ENCODE data around the gene RFC4.
"Not testable (repeated sequence)": the region's sequence is repeated elsewhere in the genome, so short reads cannot be mapped to it uniquely, and the experiment has no call there.

RFC4 gene

DNA sequence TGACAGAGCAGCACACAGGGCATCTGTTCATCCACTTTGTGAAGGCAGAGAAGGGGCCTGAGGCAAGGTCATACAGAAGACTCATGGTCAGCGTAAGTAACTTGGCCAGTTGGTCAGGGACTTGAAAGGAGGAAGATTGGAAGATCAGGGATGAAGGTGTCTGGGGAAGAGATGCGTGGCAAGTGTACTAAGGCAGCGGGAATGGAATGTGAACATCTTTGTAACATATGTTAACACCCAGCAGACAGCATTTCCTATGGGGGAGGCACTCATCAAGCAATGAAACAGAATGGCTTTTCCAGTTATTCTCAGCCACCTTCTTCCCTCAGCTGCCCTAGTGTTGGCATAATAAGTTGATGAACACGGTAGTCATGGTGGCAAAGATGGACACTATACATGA lies 7.8 kb upstream of the RFC4 start:
- peak; percentile 47 for DNase-seq (ENCODE audit: low read depth)
- H3K4me3 ChIP-seq (ENCODE audit: low read length), result no peak overlapping the region
- TF ChIP-seq, protein P1, sequence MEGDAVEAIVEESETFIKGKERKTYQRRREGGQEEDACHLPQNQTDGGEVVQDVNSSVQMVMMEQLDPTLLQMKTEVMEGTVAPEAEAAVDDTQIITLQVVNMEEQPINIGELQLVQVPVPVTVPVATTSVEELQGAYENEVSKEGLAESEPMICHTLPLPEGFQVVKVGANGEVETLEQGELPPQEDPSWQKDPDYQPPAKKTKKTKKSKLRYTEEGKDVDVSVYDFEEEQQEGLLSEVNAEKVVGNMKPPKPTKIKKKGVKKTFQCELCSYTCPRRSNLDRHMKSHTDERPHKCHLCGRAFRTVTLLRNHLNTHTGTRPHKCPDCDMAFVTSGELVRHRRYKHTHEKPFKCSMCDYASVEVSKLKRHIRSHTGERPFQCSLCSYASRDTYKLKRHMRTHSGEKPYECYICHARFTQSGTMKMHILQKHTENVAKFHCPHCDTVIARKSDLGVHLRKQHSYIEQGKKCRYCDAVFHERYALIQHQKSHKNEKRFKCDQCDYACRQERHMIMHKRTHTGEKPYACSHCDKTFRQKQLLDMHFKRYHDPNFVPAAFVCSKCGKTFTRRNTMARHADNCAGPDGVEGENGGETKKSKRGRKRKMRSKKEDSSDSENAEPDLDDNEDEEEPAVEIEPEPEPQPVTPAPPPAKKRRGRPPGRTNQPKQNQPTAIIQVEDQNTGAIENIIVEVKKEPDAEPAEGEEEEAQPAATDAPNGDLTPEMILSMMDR (conservative IDR thresholded peaks at IDR 0.05; ENCODE audit: low read length), result no peak

DNA sequence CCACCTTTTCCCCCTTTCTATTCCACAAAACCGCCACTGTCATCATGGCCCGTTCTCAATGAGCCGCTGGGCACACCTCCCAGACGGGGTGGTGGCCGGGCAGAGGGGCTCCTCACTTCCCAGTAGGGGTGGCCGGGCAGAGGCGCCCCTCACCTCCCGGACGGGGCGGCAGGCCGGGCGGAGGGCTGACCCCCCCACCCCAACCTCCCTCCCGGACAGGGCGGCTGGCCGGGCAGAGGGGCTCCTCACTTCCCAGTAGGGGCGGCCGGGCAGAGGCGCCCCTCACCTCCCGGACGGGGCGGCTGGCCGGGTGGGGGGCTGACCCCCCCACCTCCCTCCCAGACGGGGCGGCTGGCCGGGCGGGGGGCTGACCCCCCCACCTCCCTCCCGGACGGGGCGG lies 5.0 kb upstream of the RFC4 start:
- DNase-seq (ENCODE audit: low read depth); H3K4me3 ChIP-seq (ENCODE audit: low read length): not testable (repeated sequence)

DNA sequence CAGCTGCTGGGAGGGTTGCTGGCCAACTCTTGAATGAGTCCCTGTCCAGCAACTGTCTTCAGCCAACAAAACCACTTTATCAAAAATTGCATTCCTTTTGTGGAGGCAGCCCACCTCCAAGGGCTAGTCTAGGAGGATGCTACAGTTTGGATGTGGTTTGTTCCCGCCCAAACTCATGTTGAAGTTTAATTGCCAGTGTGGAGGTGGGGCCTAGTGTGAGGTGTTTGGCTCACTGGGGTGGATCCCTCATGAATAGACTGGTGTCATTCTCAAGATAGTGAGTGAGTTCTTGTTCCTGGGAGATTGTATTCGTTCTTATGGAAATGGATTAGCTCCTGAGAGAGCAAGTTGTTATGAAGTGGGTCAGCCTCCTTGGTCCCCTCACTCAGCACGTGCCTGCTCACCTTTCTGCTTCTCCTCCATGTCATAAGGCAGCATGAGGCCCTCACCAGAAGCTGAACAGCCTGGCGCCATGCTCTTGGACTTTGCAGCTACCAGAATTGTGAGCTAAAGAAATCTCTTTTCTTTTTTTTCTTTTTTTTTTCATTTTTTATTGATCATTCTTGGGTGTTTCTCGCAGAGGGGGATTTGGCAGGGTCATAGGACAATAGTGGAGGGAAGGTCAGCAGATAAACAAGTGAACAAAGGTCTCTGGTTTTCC lies 4.2 kb upstream of the RFC4 start:
- no peak for DNase-seq (ENCODE audit: low read depth)
- TF ChIP-seq, protein P1 (conservative IDR thresholded peaks at IDR 0.05; ENCODE audit: low read length), result no peak
- H3K4me3 ChIP-seq (ENCODE audit: low read length), result no peak overlapping the region

DNA sequence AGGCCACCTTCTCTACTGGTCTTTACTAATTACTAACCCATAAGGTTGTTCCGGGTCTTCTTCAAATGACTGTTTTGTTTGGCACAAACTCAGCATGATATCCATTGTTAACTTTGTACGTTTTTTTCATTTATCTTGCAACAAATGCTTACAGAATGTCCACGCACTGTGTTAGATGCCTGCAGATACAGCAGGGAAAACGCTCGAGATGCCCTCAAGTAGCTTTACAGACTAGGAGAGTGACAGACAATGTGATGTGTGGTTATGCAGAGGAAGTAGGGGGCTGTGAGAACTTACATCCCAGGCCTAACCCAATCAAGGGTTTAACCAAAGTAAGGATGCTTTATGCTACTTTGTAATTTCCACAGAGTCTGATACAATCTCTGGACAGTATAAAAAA lies 949 bp upstream of the RFC4 start:
- DNase-seq (ENCODE audit: low read depth), result no peak
- H3K4me3 ChIP-seq (ENCODE audit: low read length), result peak overlapping the region; percentile 92
- TF ChIP-seq, protein P1 (conservative IDR thresholded peaks at IDR 0.05; ENCODE audit: low read length), result no peak

DNA sequence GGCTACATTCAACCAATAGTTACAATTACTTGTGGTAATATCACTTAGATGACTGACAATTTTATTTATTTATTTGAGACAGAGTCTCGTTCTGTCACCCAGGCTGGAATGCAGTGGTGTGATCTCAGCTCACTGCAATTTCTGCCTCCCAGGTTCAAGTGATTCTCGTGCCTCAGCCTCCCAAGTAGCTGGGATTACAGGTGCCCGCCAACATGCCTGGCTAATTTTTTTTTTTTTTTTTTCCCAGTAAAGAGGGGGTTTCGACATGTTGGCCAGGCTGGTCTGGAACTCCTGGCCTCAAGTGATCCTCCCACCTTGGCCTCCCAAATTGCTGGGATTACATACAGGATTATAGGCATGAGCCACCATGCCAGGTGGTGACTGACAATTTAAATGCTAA lies 2.8 kb downstream of the RFC4 start:
- not testable (repeated sequence) for H3K4me3 ChIP-seq (ENCODE audit: low read length); DNase-seq (ENCODE audit: low read depth)

DNA sequence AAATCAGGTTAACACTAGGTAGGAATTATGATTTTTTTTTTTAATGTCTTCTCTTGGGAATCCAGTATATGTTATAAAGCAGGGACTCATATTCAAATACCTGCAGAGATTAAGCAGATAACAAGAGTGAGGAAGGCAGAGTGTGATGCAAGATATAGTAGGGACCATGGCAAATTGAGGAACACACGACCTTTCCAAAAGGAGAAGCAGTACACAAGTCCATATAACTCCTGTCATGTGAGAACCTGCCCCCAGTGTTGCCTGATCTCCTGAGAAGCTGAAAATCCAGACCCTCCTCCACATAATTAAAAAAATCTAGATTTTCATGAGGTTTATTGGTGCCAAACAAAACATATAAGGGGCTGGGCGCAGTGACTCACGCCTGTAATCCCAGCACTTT lies 3.6 kb downstream of the RFC4 start:
- TF ChIP-seq, protein P1 (conservative IDR thresholded peaks at IDR 0.05; ENCODE audit: low read length), result no peak
- no peak for DNase-seq (ENCODE audit: low read depth)
- no peak overlapping the region for H3K4me3 ChIP-seq (ENCODE audit: low read length)

DNA sequence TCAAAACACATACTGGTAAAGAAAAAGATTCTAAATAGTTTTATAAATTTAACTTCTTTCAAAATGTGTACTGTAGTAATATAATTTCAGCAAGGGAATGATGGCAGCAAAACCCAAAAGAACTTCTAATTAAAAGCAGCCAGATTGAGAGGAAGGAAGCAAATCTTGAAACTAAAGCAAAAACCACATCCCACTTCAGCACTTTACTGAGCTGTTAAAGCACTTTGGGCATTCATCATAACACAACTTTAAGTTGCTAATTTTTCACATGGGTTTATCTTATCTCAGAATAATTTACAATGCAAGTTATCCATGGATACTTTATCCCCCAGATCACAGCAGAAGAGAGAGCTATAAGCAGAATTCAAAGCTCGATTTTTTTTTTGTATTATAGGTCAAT lies 6.0 kb downstream of the RFC4 start:
- TF ChIP-seq, protein P1 (conservative IDR thresholded peaks at IDR 0.05; ENCODE audit: low read length), result no peak
- DNase-seq (ENCODE audit: low read depth), result no peak
- H3K4me3 ChIP-seq (ENCODE audit: low read length), result no peak overlapping the region

DNA sequence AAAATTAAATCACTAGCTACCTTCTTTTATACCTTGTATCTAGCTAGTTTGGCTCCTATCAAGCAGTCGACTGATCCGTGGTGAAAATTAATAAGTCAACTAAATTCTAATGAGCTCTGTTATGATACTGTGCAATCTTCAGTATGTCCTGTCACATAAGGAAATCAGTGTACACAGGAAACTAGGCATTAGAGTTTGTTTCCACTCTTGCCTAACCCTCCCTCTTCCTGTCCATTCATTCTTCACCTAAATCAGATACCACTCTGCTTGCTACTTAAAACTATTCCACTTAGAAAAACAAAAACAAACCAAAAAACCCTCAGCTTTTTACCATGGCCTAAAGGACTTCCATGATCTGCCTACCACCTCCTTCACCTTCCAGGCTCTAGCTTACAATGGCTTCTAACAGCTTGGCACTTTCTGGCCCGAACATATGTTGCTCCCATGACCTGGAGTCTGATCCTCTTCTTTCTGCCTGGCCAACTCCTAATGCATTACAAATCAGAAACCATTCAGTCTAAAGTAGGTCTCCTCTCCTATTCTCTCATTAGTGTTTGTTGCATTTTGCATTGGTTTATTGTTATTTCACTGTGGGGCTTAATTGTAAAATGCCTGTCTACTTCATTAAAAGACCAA lies 7.9 kb downstream of the RFC4 start:
- TF ChIP-seq, protein P1 (conservative IDR thresholded peaks at IDR 0.05; ENCODE audit: low read length), result no peak
- H3K4me3 ChIP-seq (ENCODE audit: low read length), result no peak overlapping the region
- DNase-seq (ENCODE audit: low read depth), result no peak

Data from AG10803 (cell line).